Endothelial cell of umbilical vein (primary cell): Measurements from ENCODE around the gene ZNF205. TPM values are rescaled to one million over a fixed set of nuclear protein-coding genes. Genes with fewer than 3 reads are reported as not detected.

ENCODE experiments used
- BruUV-seq: library from RNA; stranded (reverse); fragments of 400-500 nt; replicated peaks from 2 replicates; lab custom pipeline; 2021; lab: Mats Ljungman, UMichigan
- CTCF ChIA-PET: fragments of 300-600, 350-600 bp; sonication (Branson Sonifier 250); formaldehyde crosslinking; loops from one replicate; lab custom pipeline; 2021; ENCODE audit warnings: antibody characterized with exemption, inconsistent platforms; lab: Charles Lee
- POLR2A ChIA-PET: fragments of 300-600, 350-600 bp; sonication (Branson Sonifier 250); formaldehyde crosslinking; loops from one replicate; lab custom pipeline; 2021; ENCODE audit warnings: antibody characterized with exemption, inconsistent platforms; lab: Charles Lee
- DNase-seq: peaks from one replicate; pipeline ENCODE4 v3.0.0-alpha.2; 2011; ENCODE audit warnings: low read depth, low spot score
- FAIRE-seq: peaks from 2 replicates; lab custom pipeline; 2011; peaks lifted over from hg19 to GRCh38; lab: Jason Lieb, UNC
- H2AFZ ChIP-seq: 2 replicates; pipeline ENCODE4 v1.6.0; 2012; ENCODE audit warnings: low read depth, low read length, control low read depth, inconsistent platforms
- H3K27ac ChIP-seq: 2 replicates; pipeline ENCODE4 v1.5.1; 2011; ENCODE audit warnings: low read depth, mild to moderate bottlenecking, control low read depth, low read length, moderate library complexity; ENCODE audit not compliant: insufficient read depth
- H3K27me3 ChIP-seq, 2 experiments: 2 replicates each; pipeline versions ENCODE4 v1.6.0 to v1.6.1; 2011; ENCODE audit warnings: low read length in 2 of 2, mixed read lengths in 1 of 2; ENCODE audit not compliant: control insufficient read depth in 2 of 2, insufficient read depth in 2 of 2
- H3K36me3 ChIP-seq, 2 experiments: 2 replicates in 1 of 2; 3 replicates in 1 of 2; pipeline ENCODE4 v1.5.1; 2011; ENCODE audit warnings: low read length in 2 of 2, mild to moderate bottlenecking in 1 of 2, moderate library complexity in 1 of 2; ENCODE audit not compliant: control insufficient read depth in 2 of 2, insufficient read depth in 2 of 2; ENCODE audit errors: extremely low read depth in 1 of 2
- H3K4me1 ChIP-seq: 3 replicates; pipeline ENCODE4 v1.5.1; 2011; ENCODE audit warnings: mild to moderate bottlenecking, low read length; ENCODE audit not compliant: control insufficient read depth, insufficient read depth; ENCODE audit errors: extremely low read depth
- H3K4me2 ChIP-seq: 2 replicates; pipeline ENCODE4 v1.6.1; 2011; ENCODE audit warnings: low read length, control low read depth, mixed read lengths; ENCODE audit not compliant: insufficient read depth
- H3K4me3 ChIP-seq, 3 experiments: fragments of 200-600 bp in 1 of 3; sonication (generic), shearing (Covaris generic) in 1 of 3; replicated peaks in 1 of 3; 2 replicates each; pipeline ENCODE4 v1.5.1; 2011 to 2016; ENCODE audit warnings: control low read depth in 3 of 3, low read length in 3 of 3, mild to moderate bottlenecking in 2 of 3, inconsistent platforms in 1 of 3, low read depth in 1 of 3, moderate library complexity in 1 of 3; ENCODE audit not compliant: insufficient read depth in 1 of 3
- H3K79me2 ChIP-seq: 2 replicates; pipeline ENCODE4 v1.6.0; 2012; ENCODE audit warnings: low read length, inconsistent platforms; ENCODE audit not compliant: control insufficient read depth, insufficient read depth
- H3K9ac ChIP-seq: replicated peaks from 2 replicates; pipeline ENCODE3; 2011; ENCODE audit warnings: low read length, control low read depth; ENCODE audit not compliant: insufficient read depth; ENCODE audit errors: extremely low read depth
- H3K9me1 ChIP-seq: replicated peaks from 3 replicates; pipeline ENCODE4 v1.6.0; 2011; ENCODE audit warnings: mild to moderate bottlenecking, low read length; ENCODE audit not compliant: control insufficient read depth, insufficient read depth; ENCODE audit errors: extremely low read depth
- H3K9me3 ChIP-seq: replicated peaks from 2 replicates; pipeline ENCODE4 v1.5.1; 2012; ENCODE audit warnings: low read length, inconsistent platforms; ENCODE audit not compliant: control insufficient read depth, insufficient read depth
- H4K20me1 ChIP-seq: replicated peaks from 2 replicates; pipeline ENCODE3; 2011; ENCODE audit warnings: mild to moderate bottlenecking, low read length; ENCODE audit not compliant: control insufficient read depth, insufficient read depth; ENCODE audit errors: extremely low read depth
- EZH2 ChIP-seq: IDR thresholded peaks from 2 replicates; pipeline ENCODE4 v1.6.1; 2012; ENCODE audit warnings: borderline replicate concordance, low read depth, mild to moderate bottlenecking, moderate library complexity, low read length, inconsistent platforms; ENCODE audit not compliant: severe bottlenecking
- FOS ChIP-seq: IDR thresholded peaks from 2 replicates; pipeline ENCODE4 v1.6.1; 2011; ENCODE audit warnings: mild to moderate bottlenecking, low read length, moderate library complexity, borderline replicate concordance; ENCODE audit not compliant: insufficient read depth
- GATA2 ChIP-seq: IDR thresholded peaks from 2 replicates; pipeline ENCODE4 v1.7.0; 2011; ENCODE audit warnings: low read depth, mild to moderate bottlenecking, moderate library complexity, mixed read lengths, low read length; ENCODE audit not compliant: insufficient read length, insufficient read depth
- JUN ChIP-seq: IDR thresholded peaks from 2 replicates; pipeline ENCODE4 v1.6.1; 2011; ENCODE audit warnings: borderline replicate concordance, low read depth; ENCODE audit not compliant: insufficient read length, insufficient read depth
- MYC ChIP-seq: IDR thresholded peaks from one replicate; pipeline ENCODE4 v1.6.1; 2011; ENCODE audit warnings: mild to moderate bottlenecking, low read depth, low read length
- POLR2A ChIP-seq: IDR thresholded peaks from 2 replicates; pipeline ENCODE4 v1.6.1; 2012; ENCODE audit warnings: low read depth, mild to moderate bottlenecking, control low read depth, low read length
- POLR2AphosphoS5 ChIP-seq: IDR thresholded peaks from 2 replicates; pipeline ENCODE4 v1.6.1; 2012; ENCODE audit warnings: low read depth, mild to moderate bottlenecking, control low read depth, low read length, moderate library complexity; ENCODE audit not compliant: insufficient read depth
- dilution Hi-C: fragments of 300-500 bp; cut with MboI; formaldehyde crosslinking; loops from one replicate; pipeline ENCODE4 v1.15.0; 2019; ENCODE audit warnings: low sequenced_read_pairs; ENCODE audit not compliant: extremely low pct_ligation_motif_present
- intact Hi-C: fragments of 100-400 bp; cut with micrococcal nuclease; formaldehyde crosslinking; loops from one replicate; pipeline ENCODE4 v1.10.0; 2022
- polyA plus RNA-seq, 4 experiments: library from polyadenylated mRNA; depleted of rRNA in 3 of 4; stranded (reverse) in 3 of 4; unstranded in 1 of 4; fragments of >200 nt; gene quantifications; 2 replicates each; pipeline versions ENCODE4 v1.2.1 to v1.2.3, GENCODE V29; 2011 to 2012; ENCODE audit warnings: missing spikeins in 1 of 4
- total RNA-seq: library from RNA; stranded (reverse); gene quantifications from 2 replicates; pipeline ENCODE4 v1.2.3, GENCODE V29; 2021
- TF ChIP-seq, protein P1 (sequence below), 2 donors: IDR thresholded peaks; 1 replicate in 1 of 2; 2 replicates in 1 of 2; pipeline ENCODE4 v1.5.1; 2011; ENCODE audit warnings: low read length in 2 of 2, mild to moderate bottlenecking in 2 of 2, moderate library complexity in 2 of 2, control low read depth in 1 of 2, inconsistent platforms in 1 of 2, low read depth in 1 of 2; ENCODE audit not compliant: insufficient read depth in 1 of 2; ENCODE audit errors: extremely low read depth in 1 of 2
- TF ChIP-seq, protein P2 (sequence below): IDR thresholded peaks from 2 replicates; pipeline ENCODE4 v1.6.1; 2011; ENCODE audit not compliant: insufficient read depth, insufficient read length

ZNF205 gene
- total and polyA plus RNA-seq, 2 donors (not counting 3 experiments of a cell fraction or from before 2014, with no cell fraction given), result 18.5 to 19.0 TPM

DNA sequence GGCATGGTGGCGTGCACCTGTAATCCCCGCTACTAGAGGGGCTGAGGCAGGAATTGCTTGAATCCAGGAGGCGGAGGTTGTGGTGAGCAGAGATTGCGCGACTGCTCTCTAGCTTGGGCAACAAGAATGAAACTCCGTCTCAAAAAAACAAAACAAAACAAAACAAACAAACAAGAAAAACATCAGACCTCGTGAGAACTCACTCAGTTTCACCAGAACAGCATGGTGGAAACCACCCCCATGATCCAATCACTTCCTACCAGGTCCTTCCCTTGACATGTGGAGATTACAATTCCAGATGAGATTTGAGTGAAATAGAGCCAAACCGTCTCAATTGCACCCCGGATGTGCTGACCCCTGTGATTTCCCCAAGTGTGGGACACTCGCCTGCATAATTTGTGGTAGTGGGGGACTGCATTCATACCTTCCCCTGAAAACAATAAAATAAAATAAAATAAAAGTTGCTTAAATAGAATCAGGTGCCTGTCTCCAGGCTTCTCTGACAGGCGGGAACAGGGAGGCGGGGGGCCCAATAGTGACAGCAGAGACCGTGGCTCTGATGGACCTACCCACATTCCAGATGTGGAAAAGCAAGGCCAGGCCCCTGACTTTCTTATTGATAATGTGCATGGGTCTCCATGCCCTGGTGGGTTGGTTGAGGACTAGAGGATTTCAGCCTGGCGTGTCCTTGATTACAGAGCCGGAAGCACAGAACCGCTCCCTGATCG is 26.4 kb upstream of the ZNF205 start:
- Histone ChIP-seq H3K27ac (peak overlapping the region; percentile 73), H3K4me3 (no peak overlapping the region), H3K4me2 (peak overlapping the region; percentile 23), H3K27me3 (no peaks in the 10 kb centered on the region), H3K9ac (peak overlapping the region; percentile 42), H3K36me3 (no peaks in the 10 kb centered on the region), H2AFZ (peak overlapping the region; percentile 5), H3K9me1 (no peaks in the 10 kb centered on the region), H3K4me1 (peaks cover 25% of the 10 kb centered on the region), H3K79me2 (no peaks in the 10 kb centered on the region), H3K9me3 (no peaks in the 10 kb centered on the region), H4K20me1 (no peaks in the 10 kb centered on the region)
- CTCF ChIA-PET, result interaction anchor here (2.4 to 5.1 kb wide), 2 partner anchors 27 to 44 kb away, joined by 16 to 29 read pairs; no protein-coding TSS in a partner anchor
- POLR2A ChIA-PET, result no interaction called here
- TF ChIP-seq GATA2 (no peak), FOS (no peak), POLR2A (no peak), EZH2 (no peak), POLR2AphosphoS5 (no peak), MYC (no peak), JUN (no peak)
- TF ChIP-seq, protein P1, sequence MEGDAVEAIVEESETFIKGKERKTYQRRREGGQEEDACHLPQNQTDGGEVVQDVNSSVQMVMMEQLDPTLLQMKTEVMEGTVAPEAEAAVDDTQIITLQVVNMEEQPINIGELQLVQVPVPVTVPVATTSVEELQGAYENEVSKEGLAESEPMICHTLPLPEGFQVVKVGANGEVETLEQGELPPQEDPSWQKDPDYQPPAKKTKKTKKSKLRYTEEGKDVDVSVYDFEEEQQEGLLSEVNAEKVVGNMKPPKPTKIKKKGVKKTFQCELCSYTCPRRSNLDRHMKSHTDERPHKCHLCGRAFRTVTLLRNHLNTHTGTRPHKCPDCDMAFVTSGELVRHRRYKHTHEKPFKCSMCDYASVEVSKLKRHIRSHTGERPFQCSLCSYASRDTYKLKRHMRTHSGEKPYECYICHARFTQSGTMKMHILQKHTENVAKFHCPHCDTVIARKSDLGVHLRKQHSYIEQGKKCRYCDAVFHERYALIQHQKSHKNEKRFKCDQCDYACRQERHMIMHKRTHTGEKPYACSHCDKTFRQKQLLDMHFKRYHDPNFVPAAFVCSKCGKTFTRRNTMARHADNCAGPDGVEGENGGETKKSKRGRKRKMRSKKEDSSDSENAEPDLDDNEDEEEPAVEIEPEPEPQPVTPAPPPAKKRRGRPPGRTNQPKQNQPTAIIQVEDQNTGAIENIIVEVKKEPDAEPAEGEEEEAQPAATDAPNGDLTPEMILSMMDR (IDR thresholded peaks at IDR 0.05; ENCODE audit: extremely low read depth in 1 of 2, insufficient read depth in 1 of 2, low read depth in 1 of 2, low read length in 2 of 2), result no peak
- TF ChIP-seq, protein P2, sequence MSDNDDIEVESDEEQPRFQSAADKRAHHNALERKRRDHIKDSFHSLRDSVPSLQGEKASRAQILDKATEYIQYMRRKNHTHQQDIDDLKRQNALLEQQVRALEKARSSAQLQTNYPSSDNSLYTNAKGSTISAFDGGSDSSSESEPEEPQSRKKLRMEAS, result no peak
- intact Hi-C loops (loop anchor here (2.0 kb wide), 1 partner anchor 39 kb away; no protein-coding TSS in a partner anchor), dilution Hi-C loops (no loop called here)
- DNase-seq (no peak), FAIRE-seq (no peak)
- TSS peak; percentile 48 for BruUV-seq
